ENCODE results near the gene DOK7.

DNA sequence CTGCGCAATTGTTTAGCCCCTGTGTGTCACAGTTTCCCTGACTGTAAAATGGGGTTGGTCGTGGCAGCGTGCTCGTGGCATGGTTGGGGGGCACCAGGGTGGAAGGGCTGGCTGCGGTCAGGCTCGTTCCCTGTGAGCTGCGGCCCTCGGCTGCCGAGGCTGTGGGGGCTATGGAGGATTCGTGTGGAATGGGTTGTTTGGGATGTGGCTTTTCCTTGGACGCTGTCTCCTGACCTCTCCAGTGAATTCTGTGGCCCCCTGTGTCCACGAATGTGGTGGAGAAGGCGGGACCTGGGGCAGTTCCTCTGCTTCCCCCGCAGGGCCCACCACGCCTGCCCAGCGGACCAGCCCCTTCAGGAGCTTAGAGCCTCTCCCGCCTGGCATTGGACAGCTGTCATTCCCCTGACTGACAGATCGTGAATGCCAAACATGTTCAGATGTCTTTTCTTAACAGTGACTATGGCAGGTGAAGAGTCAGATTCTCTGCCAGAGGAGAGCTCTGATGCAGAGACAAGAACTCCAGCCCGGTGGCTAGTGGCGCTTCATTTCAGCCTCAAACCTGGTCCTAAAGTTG lies 38.5 kb upstream of the DOK7 start:
- TF ChIP-seq, protein P1, sequence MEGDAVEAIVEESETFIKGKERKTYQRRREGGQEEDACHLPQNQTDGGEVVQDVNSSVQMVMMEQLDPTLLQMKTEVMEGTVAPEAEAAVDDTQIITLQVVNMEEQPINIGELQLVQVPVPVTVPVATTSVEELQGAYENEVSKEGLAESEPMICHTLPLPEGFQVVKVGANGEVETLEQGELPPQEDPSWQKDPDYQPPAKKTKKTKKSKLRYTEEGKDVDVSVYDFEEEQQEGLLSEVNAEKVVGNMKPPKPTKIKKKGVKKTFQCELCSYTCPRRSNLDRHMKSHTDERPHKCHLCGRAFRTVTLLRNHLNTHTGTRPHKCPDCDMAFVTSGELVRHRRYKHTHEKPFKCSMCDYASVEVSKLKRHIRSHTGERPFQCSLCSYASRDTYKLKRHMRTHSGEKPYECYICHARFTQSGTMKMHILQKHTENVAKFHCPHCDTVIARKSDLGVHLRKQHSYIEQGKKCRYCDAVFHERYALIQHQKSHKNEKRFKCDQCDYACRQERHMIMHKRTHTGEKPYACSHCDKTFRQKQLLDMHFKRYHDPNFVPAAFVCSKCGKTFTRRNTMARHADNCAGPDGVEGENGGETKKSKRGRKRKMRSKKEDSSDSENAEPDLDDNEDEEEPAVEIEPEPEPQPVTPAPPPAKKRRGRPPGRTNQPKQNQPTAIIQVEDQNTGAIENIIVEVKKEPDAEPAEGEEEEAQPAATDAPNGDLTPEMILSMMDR (conservative IDR thresholded peaks at IDR 0.05) = no peak
- no peak for TF ChIP-seq ZFX (IDR thresholded peaks at IDR 0.05)

Data from C4-2B (cell line).